Endothelial cell of umbilical vein (primary cell): ENCODE data around the gene TTC17. TPM values are rescaled to one million over a fixed set of nuclear protein-coding genes. Genes with fewer than 3 reads are reported as not detected.

Experiments
- BruUV-seq: library from RNA; stranded (reverse); fragments of 400-500 nt; replicated peaks from 2 replicates; lab custom pipeline; 2021; lab: Mats Ljungman, UMichigan
- CTCF ChIA-PET: fragments of 300-600, 350-600 bp; sonication (Branson Sonifier 250); formaldehyde crosslinking; loops from one replicate; lab custom pipeline; 2021; ENCODE audit warnings: antibody characterized with exemption, inconsistent platforms; lab: Charles Lee
- POLR2A ChIA-PET: fragments of 300-600, 350-600 bp; sonication (Branson Sonifier 250); formaldehyde crosslinking; loops from one replicate; lab custom pipeline; 2021; ENCODE audit warnings: antibody characterized with exemption, inconsistent platforms; lab: Charles Lee
- DNase-seq: peaks from one replicate; pipeline ENCODE4 v3.0.0-alpha.2; 2011; ENCODE audit warnings: low read depth, low spot score
- FAIRE-seq: peaks from 2 replicates; lab custom pipeline; 2011; peaks lifted over from hg19 to GRCh38; lab: Jason Lieb, UNC
- H2AFZ ChIP-seq: 2 replicates; pipeline ENCODE4 v1.6.0; 2012; ENCODE audit warnings: low read depth, low read length, control low read depth, inconsistent platforms
- H3K27ac ChIP-seq: 2 replicates; pipeline ENCODE4 v1.5.1; 2011; ENCODE audit warnings: low read depth, mild to moderate bottlenecking, control low read depth, low read length, moderate library complexity; ENCODE audit not compliant: insufficient read depth
- H3K27me3 ChIP-seq, 2 experiments: 2 replicates each; pipeline versions ENCODE4 v1.6.0 to v1.6.1; 2011; ENCODE audit warnings: low read length in 2 of 2, mixed read lengths in 1 of 2; ENCODE audit not compliant: control insufficient read depth in 2 of 2, insufficient read depth in 2 of 2
- H3K36me3 ChIP-seq, 2 experiments: 2 replicates in 1 of 2; 3 replicates in 1 of 2; pipeline ENCODE4 v1.5.1; 2011; ENCODE audit warnings: low read length in 2 of 2, mild to moderate bottlenecking in 1 of 2, moderate library complexity in 1 of 2; ENCODE audit not compliant: control insufficient read depth in 2 of 2, insufficient read depth in 2 of 2; ENCODE audit errors: extremely low read depth in 1 of 2
- H3K4me1 ChIP-seq: 3 replicates; pipeline ENCODE4 v1.5.1; 2011; ENCODE audit warnings: mild to moderate bottlenecking, low read length; ENCODE audit not compliant: control insufficient read depth, insufficient read depth; ENCODE audit errors: extremely low read depth
- H3K4me2 ChIP-seq: 2 replicates; pipeline ENCODE4 v1.6.1; 2011; ENCODE audit warnings: low read length, control low read depth, mixed read lengths; ENCODE audit not compliant: insufficient read depth
- H3K4me3 ChIP-seq, 3 experiments: fragments of 200-600 bp in 1 of 3; sonication (generic), shearing (Covaris generic) in 1 of 3; replicated peaks in 1 of 3; 2 replicates each; pipeline ENCODE4 v1.5.1; 2011 to 2016; ENCODE audit warnings: control low read depth in 3 of 3, low read length in 3 of 3, mild to moderate bottlenecking in 2 of 3, inconsistent platforms in 1 of 3, low read depth in 1 of 3, moderate library complexity in 1 of 3; ENCODE audit not compliant: insufficient read depth in 1 of 3
- H3K79me2 ChIP-seq: 2 replicates; pipeline ENCODE4 v1.6.0; 2012; ENCODE audit warnings: low read length, inconsistent platforms; ENCODE audit not compliant: control insufficient read depth, insufficient read depth
- H3K9ac ChIP-seq: replicated peaks from 2 replicates; pipeline ENCODE3; 2011; ENCODE audit warnings: low read length, control low read depth; ENCODE audit not compliant: insufficient read depth; ENCODE audit errors: extremely low read depth
- H3K9me1 ChIP-seq: replicated peaks from 3 replicates; pipeline ENCODE4 v1.6.0; 2011; ENCODE audit warnings: mild to moderate bottlenecking, low read length; ENCODE audit not compliant: control insufficient read depth, insufficient read depth; ENCODE audit errors: extremely low read depth
- H3K9me3 ChIP-seq: replicated peaks from 2 replicates; pipeline ENCODE4 v1.5.1; 2012; ENCODE audit warnings: low read length, inconsistent platforms; ENCODE audit not compliant: control insufficient read depth, insufficient read depth
- H4K20me1 ChIP-seq: replicated peaks from 2 replicates; pipeline ENCODE3; 2011; ENCODE audit warnings: mild to moderate bottlenecking, low read length; ENCODE audit not compliant: control insufficient read depth, insufficient read depth; ENCODE audit errors: extremely low read depth
- CTCF ChIP-seq, 2 donors: IDR thresholded peaks; 1 replicate in 1 of 2; 2 replicates in 1 of 2; pipeline ENCODE4 v1.5.1; 2011; ENCODE audit warnings: low read length in 2 of 2, mild to moderate bottlenecking in 2 of 2, moderate library complexity in 2 of 2, control low read depth in 1 of 2, inconsistent platforms in 1 of 2, low read depth in 1 of 2; ENCODE audit not compliant: insufficient read depth in 1 of 2; ENCODE audit errors: extremely low read depth in 1 of 2
- EZH2 ChIP-seq: IDR thresholded peaks from 2 replicates; pipeline ENCODE4 v1.6.1; 2012; ENCODE audit warnings: borderline replicate concordance, low read depth, mild to moderate bottlenecking, moderate library complexity, low read length, inconsistent platforms; ENCODE audit not compliant: severe bottlenecking
- FOS ChIP-seq: IDR thresholded peaks from 2 replicates; pipeline ENCODE4 v1.6.1; 2011; ENCODE audit warnings: mild to moderate bottlenecking, low read length, moderate library complexity, borderline replicate concordance; ENCODE audit not compliant: insufficient read depth
- GATA2 ChIP-seq: IDR thresholded peaks from 2 replicates; pipeline ENCODE4 v1.7.0; 2011; ENCODE audit warnings: low read depth, mild to moderate bottlenecking, moderate library complexity, mixed read lengths, low read length; ENCODE audit not compliant: insufficient read length, insufficient read depth
- JUN ChIP-seq: IDR thresholded peaks from 2 replicates; pipeline ENCODE4 v1.6.1; 2011; ENCODE audit warnings: borderline replicate concordance, low read depth; ENCODE audit not compliant: insufficient read length, insufficient read depth
- MYC ChIP-seq: IDR thresholded peaks from one replicate; pipeline ENCODE4 v1.6.1; 2011; ENCODE audit warnings: mild to moderate bottlenecking, low read depth, low read length
- POLR2A ChIP-seq: IDR thresholded peaks from 2 replicates; pipeline ENCODE4 v1.6.1; 2012; ENCODE audit warnings: low read depth, mild to moderate bottlenecking, control low read depth, low read length
- POLR2AphosphoS5 ChIP-seq: IDR thresholded peaks from 2 replicates; pipeline ENCODE4 v1.6.1; 2012; ENCODE audit warnings: low read depth, mild to moderate bottlenecking, control low read depth, low read length, moderate library complexity; ENCODE audit not compliant: insufficient read depth
- dilution Hi-C: fragments of 300-500 bp; cut with MboI; formaldehyde crosslinking; loops from one replicate; pipeline ENCODE4 v1.15.0; 2019; ENCODE audit warnings: low sequenced_read_pairs; ENCODE audit not compliant: extremely low pct_ligation_motif_present
- intact Hi-C: fragments of 100-400 bp; cut with micrococcal nuclease; formaldehyde crosslinking; loops from one replicate; pipeline ENCODE4 v1.10.0; 2022
- polyA plus RNA-seq, 4 experiments: library from polyadenylated mRNA; depleted of rRNA in 3 of 4; stranded (reverse) in 3 of 4; unstranded in 1 of 4; fragments of >200 nt; gene quantifications; 2 replicates each; pipeline versions ENCODE4 v1.2.1 to v1.2.3, GENCODE V29; 2011 to 2012; ENCODE audit warnings: missing spikeins in 1 of 4
- total RNA-seq: library from RNA; stranded (reverse); gene quantifications from 2 replicates; pipeline ENCODE4 v1.2.3, GENCODE V29; 2021
- TF ChIP-seq, protein P1 (sequence below): IDR thresholded peaks from 2 replicates; pipeline ENCODE4 v1.6.1; 2011; ENCODE audit not compliant: insufficient read depth, insufficient read length

TTC17 gene
- total and polyA plus RNA-seq, 2 donors (not counting 3 experiments of a cell fraction or from before 2014, with no cell fraction given), result 60.7 to 66.8 TPM

GRCh38 chr11:43315966-43316365 is 42.8 kb upstream of the TTC17 start:
- Histone ChIP-seq H3K9me3 (no peaks in the 10 kb centered on the region), H4K20me1 (peaks cover 4% of the 10 kb centered on the region), H3K9me1 (no peaks in the 10 kb centered on the region), H3K36me3 (peaks cover 0 to 3% of the 10 kb centered on the region in 2 experiments), H2AFZ (no peak overlapping the region), H3K4me3 (no peak overlapping the region), H3K27me3 (no peaks in the 10 kb centered on the region), H3K79me2 (peaks cover 72% of the 10 kb centered on the region), H3K9ac (no peak overlapping the region), H3K27ac (no peak overlapping the region), H3K4me1 (peaks cover 11% of the 10 kb centered on the region), H3K4me2 (no peak overlapping the region)
- intact Hi-C loops, result no loop called here
- TF ChIP-seq GATA2 (no peak), MYC (no peak), EZH2 (no peak), POLR2AphosphoS5 (no peak), CTCF (IDR thresholded peaks at IDR 0.05; ENCODE audit: extremely low read depth in 1 of 2, insufficient read depth in 1 of 2, low read depth in 1 of 2, low read length in 2 of 2) (no peak), POLR2A (no peak), FOS (no peak), JUN (no peak)
- TF ChIP-seq, protein P1, sequence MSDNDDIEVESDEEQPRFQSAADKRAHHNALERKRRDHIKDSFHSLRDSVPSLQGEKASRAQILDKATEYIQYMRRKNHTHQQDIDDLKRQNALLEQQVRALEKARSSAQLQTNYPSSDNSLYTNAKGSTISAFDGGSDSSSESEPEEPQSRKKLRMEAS, result no peak
- dilution Hi-C loops, result no loop called here
- BruUV-seq, result no TSS peak
- ChIA-PET CTCF (no interaction called here), POLR2A (no interaction called here)
- DNase-seq (no peak), FAIRE-seq (no peak)
